ENCODE measurements around the gene DCTN4.

DCTN4 gene

GRCh38 chr5:150734579-150735384 is 24.0 kb downstream of the DCTN4 start:
- Mint-ChIP-seq H3K36me3 (ENCODE audit: low read depth) (peaks cover 95% of the 10 kb centered on the region), H3K27ac (peak overlapping the region; percentile 65), H3K4me3 (no peak overlapping the region), H3K9me3 (peaks cover 2% of the 10 kb centered on the region), H3K4me1 (ENCODE audit: low read depth) (peaks cover 54% of the 10 kb centered on the region), H3K27me3 (no peaks in the 10 kb centered on the region)
- DNase-seq: no peak

- peaks cover 25% of the 10 kb centered on the region for H3K4me1 Mint-ChIP-seq (ENCODE audit: low read depth)
- H3K36me3 Mint-ChIP-seq (ENCODE audit: low read depth): peaks cover 88% of the 10 kb centered on the region
- no peak overlapping the region for H3K27ac Mint-ChIP-seq
Observed at GRCh38 chr5:150731669-150732242, 27.1 kb downstream of the DCTN4 start.

DNA sequence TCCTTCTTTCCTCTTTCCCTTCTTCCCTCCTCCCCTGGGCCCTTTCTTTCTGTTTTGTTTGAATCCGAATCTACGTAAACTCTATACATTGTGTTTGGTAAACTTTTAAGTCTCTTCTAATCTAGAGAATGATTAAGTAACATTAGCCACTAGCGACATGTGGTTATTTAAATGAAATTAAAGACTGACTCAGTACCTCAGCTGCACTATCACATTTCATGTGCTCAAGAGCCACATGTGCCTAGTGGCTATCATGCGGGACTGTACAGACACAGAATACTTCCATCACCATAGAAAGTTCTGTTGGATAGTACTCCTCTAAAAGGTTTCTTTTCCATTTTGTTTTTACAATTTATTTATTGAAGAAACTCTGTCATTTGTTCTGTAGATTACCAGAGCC is 29.0 kb downstream of the DCTN4 start:
- Mint-ChIP-seq H3K4me3 (no peak overlapping the region), H3K9me3 (no peaks in the 10 kb centered on the region), H3K27ac (no peak overlapping the region), H3K4me1 (ENCODE audit: low read depth) (peaks cover 10% of the 10 kb centered on the region), H3K36me3 (ENCODE audit: low read depth) (peaks cover 85% of the 10 kb centered on the region), H3K27me3 (no peaks in the 10 kb centered on the region)
- DNase-seq: no peak

More at GRCh38 chr5:150731669-150732242, 27.1 kb downstream of the DCTN4 start:
- no peak overlapping the region for H3K4me3 Mint-ChIP-seq
- H3K27me3 Mint-ChIP-seq: no peaks in the 10 kb centered on the region
- DNase-seq: no peak
- H3K9me3 Mint-ChIP-seq: peaks cover 2% of the 10 kb centered on the region

GRCh38 chr5:150723845-150724244 is 35.0 kb downstream of the DCTN4 start:
- Mint-ChIP-seq H3K27ac (peak overlapping the region; percentile 26), H3K27me3 (no peaks in the 10 kb centered on the region), H3K4me1 (ENCODE audit: low read depth) (no peaks in the 10 kb centered on the region), H3K4me3 (no peak overlapping the region), H3K36me3 (ENCODE audit: low read depth) (peaks cover 87% of the 10 kb centered on the region), H3K9me3 (no peaks in the 10 kb centered on the region)
- DNase-seq: no peak

DNA sequence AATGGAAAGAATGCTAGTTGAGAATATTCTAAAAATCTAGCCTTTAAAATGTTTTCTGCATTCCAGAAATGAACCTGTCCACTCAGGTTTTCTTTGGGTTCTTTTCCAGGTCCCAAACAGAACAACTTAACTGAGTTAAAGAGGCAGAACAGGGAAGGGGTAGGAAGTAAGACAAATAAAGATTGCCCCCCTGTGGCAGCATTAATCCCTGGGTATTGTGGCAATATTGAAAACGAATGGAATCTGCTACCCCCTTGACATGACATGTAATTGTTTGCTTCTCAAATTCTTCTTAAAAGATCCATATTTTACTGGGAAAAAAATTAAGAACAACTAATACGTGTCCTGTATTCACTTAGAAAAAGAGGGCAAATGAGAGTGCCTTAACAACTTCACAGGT is 48.7 kb downstream of the DCTN4 start:
- H3K27ac Mint-ChIP-seq: no peak overlapping the region
- H3K27me3 Mint-ChIP-seq: no peaks in the 10 kb centered on the region
- no peak overlapping the region for H3K4me3 Mint-ChIP-seq
- DNase-seq: no peak
- H3K36me3 Mint-ChIP-seq (ENCODE audit: low read depth): peaks cover 75% of the 10 kb centered on the region
- H3K4me1 Mint-ChIP-seq (ENCODE audit: low read depth): no peaks in the 10 kb centered on the region
- H3K9me3 Mint-ChIP-seq: no peaks in the 10 kb centered on the region

DNA sequence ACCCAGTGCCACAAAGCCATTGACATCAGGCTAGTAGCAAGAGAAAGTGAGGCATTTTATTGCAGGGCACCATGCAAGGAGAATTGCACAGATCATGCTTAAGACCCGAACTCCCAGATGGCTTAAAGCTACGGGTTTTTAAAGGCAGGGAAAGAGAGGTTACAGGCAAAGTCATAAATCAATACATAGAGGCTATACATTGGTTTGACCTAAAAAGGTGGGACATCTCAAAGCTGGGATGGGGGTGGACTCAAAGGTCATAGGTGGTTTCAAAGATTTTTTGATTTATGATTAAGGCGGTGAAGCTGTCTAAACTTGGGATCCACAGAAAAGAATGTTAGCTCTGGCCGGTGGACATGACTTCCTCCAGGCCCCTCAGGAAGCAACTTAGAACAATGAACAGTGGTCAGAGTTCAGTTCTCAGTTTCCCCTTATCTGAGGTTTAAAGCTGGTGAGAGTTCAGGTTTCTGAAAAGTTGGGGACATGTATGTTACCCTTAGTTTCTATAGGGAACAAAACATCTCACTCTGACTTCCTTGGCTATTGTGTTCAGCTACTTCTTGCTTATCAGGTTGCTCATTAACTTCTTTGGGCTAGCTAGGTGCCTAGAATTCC is 51.9 kb downstream of the DCTN4 start:
- Mint-ChIP-seq H3K27me3 (no peaks in the 10 kb centered on the region), H3K27ac (no peak overlapping the region), H3K4me3 (no peak overlapping the region), H3K36me3 (ENCODE audit: low read depth) (peaks cover 48% of the 10 kb centered on the region), H3K9me3 (no peaks in the 10 kb centered on the region), H3K4me1 (ENCODE audit: low read depth) (peaks cover 7% of the 10 kb centered on the region)
- no peak for DNase-seq

DNA sequence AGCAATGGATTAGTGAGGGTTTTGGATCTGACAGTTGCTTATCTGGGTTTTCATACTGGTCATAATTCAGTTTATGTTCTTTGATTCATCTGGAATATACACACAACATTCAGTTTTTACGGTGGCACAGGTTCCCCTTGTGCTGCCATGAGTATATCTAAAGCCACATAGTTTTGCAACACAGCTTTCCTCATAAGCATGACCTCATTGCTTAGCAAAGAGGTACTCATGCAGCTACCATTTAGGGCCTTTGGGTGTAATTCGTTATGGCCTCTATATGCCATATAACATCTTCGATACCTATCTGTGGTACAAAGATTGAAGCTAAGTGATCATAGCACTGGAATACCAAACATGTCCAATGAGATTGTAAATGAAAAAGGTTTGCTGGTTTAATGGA is 55.1 kb downstream of the DCTN4 start:
- Mint-ChIP-seq H3K9me3 (no peaks in the 10 kb centered on the region), H3K36me3 (ENCODE audit: low read depth) (peaks cover 17% of the 10 kb centered on the region), H3K4me1 (ENCODE audit: low read depth) (peaks cover 14% of the 10 kb centered on the region), H3K4me3 (no peak overlapping the region), H3K27me3 (no peaks in the 10 kb centered on the region), H3K27ac (no peak overlapping the region)
- DNase-seq: no peak

- no peak within 1 kb of the TSS for H3K4me3 Mint-ChIP-seq
- peak; percentile 92 for DNase-seq
- no peak within 1 kb of the TSS for H3K27ac Mint-ChIP-seq
- peaks cover 13% of the 10 kb centered on the region for H3K36me3 Mint-ChIP-seq (ENCODE audit: low read depth)
- peaks cover 14% of the 10 kb centered on the region for H3K4me1 Mint-ChIP-seq (ENCODE audit: low read depth)
- H3K9me3 Mint-ChIP-seq: no peaks in the 10 kb centered on the region
- no peaks in the 10 kb centered on the region for H3K27me3 Mint-ChIP-seq
Observed at GRCh38 chr5:150700594-150701377, 58.0 kb downstream of the DCTN4 start, which contains the start of gene RBM22. TSS of gene RBM22 (minus strand) at chr5:150701062. CDS start at chr5:150700985, 77 bp downstream.

GRCh38 chr5:150700246-150700593 is 58.6 kb downstream of the DCTN4 start:
- no peaks in the 10 kb centered on the region for H3K27me3 Mint-ChIP-seq
- DNase-seq: no peak
- peaks cover 14% of the 10 kb centered on the region for H3K4me1 Mint-ChIP-seq (ENCODE audit: low read depth)
- no peak overlapping the region for H3K27ac Mint-ChIP-seq
- no peak overlapping the region for H3K4me3 Mint-ChIP-seq
- peaks cover 18% of the 10 kb centered on the region for H3K36me3 Mint-ChIP-seq (ENCODE audit: low read depth)
- no peaks in the 10 kb centered on the region for H3K9me3 Mint-ChIP-seq

GRCh38 chr5:150694612-150695011 is 64.2 kb downstream of the DCTN4 start:
- Mint-ChIP-seq H3K27me3 (no peaks in the 10 kb centered on the region), H3K9me3 (no peaks in the 10 kb centered on the region), H3K36me3 (ENCODE audit: low read depth) (peaks cover 71% of the 10 kb centered on the region), H3K27ac (no peak overlapping the region), H3K4me1 (ENCODE audit: low read depth) (no peaks in the 10 kb centered on the region), H3K4me3 (no peak overlapping the region)
- no peak for DNase-seq

DNA sequence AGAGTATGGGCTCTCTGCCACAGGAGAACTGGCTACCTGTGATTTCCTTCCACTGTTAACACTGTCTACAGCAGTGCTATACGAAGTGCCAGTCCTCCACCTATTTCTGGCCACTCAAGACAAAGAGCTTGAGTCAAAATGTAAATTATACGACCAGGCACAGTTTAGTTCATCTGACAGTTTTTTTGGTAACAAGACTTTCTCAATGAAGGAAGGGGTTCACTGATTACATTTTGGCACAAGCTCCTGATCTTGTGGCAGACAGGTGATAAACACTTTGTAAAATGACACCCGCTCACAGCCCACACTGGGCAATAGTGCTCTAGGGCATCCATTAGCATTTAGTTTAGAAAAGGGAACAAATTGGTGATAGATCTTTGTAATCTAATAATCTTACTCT is 66.5 kb downstream of the DCTN4 start:
- Mint-ChIP-seq H3K36me3 (ENCODE audit: low read depth) (peaks cover 89% of the 10 kb centered on the region), H3K27ac (peak overlapping the region; percentile 65), H3K4me3 (no peak overlapping the region)

DNA sequence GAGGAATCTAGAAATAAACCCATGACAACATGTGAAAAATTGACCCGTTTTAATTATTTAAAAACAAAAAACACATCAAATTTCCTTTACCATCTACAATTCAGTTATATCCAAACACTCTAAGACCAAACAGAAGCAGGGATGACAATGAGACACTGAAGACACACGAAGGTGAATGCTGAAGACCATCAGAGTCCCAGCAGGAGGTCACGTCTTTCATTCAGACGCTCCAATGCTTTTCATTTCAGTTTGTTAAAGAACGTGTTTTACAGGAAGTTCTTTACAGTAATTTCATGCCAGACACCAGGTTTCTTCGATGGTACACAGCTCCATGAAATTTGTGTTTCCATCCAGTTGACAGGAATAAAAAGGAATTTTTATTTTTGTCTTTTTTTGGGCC is 68.1 kb downstream of the DCTN4 start:
- no peaks in the 10 kb centered on the region for H3K4me1 Mint-ChIP-seq (ENCODE audit: low read depth)
- H3K36me3 Mint-ChIP-seq (ENCODE audit: low read depth): peaks cover 88% of the 10 kb centered on the region
- DNase-seq: no peak
- no peaks in the 10 kb centered on the region for H3K27me3 Mint-ChIP-seq
- peak overlapping the region; percentile 9 for H3K27ac Mint-ChIP-seq
- H3K4me3 Mint-ChIP-seq: no peak overlapping the region
- no peaks in the 10 kb centered on the region for H3K9me3 Mint-ChIP-seq

More for the DNA sequence above, 66.5 kb downstream of the DCTN4 start:
- Mint-ChIP-seq H3K27me3 (no peaks in the 10 kb centered on the region), H3K9me3 (no peaks in the 10 kb centered on the region), H3K4me1 (ENCODE audit: low read depth) (no peaks in the 10 kb centered on the region)
- no peak for DNase-seq

GRCh38 chr5:150689120-150689519 is 69.7 kb downstream of the DCTN4 start:
- Mint-ChIP-seq H3K9me3 (no peaks in the 10 kb centered on the region), H3K27me3 (no peaks in the 10 kb centered on the region), H3K4me3 (no peak overlapping the region), H3K27ac (no peak overlapping the region), H3K36me3 (ENCODE audit: low read depth) (peaks cover 78% of the 10 kb centered on the region), H3K4me1 (ENCODE audit: low read depth) (no peaks in the 10 kb centered on the region)
- no peak for DNase-seq

DNA sequence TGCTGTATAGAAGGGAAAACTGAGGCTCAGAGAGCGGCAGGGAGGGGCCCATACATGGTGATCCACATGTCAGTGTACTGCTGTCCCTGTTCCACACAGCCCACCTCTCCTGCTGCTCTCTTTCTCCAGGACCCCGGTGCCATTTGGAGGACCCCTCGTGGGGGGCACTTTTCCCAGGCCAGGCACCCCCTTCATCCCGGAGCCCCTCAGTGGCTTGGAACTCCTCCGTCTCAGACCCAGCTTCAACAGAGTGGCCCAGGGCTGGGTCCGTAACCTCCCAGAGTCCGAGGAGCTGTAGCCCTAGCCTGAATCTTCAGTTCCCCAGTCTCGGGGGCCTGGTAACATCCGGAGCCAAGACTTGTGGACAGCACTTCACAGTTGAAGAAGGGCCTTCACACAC is 82.2 kb downstream of the DCTN4 start:
- peaks cover 6% of the 10 kb centered on the region for H3K4me1 Mint-ChIP-seq (ENCODE audit: low read depth)
- H3K36me3 Mint-ChIP-seq (ENCODE audit: low read depth): peaks cover 6% of the 10 kb centered on the region

More for the DNA sequence above, 82.2 kb downstream of the DCTN4 start:
- no peaks in the 10 kb centered on the region for H3K9me3 Mint-ChIP-seq
- peaks cover 8% of the 10 kb centered on the region for H3K27me3 Mint-ChIP-seq
- DNase-seq: no peak
- no peak overlapping the region for H3K27ac Mint-ChIP-seq
- no peak overlapping the region for H3K4me3 Mint-ChIP-seq
